OCI-LY7 (cell line): ENCODE data around the gene ACTL7B.
A peak's percentile ranks its signal among the peaks of the same experiment; 100 is the strongest.

Source experiments
- EZH2phosphoT487 ChIP-seq: fragments of 200-600 bp; sonication (generic); IDR thresholded peaks from 2 replicates; pipeline ENCODE4 v1.6.1; 2018; ENCODE audit warnings: low read depth, borderline replicate concordance, mild to moderate bottlenecking, mixed run types, antibody characterized with exemption, low read length, moderate library complexity, mixed read lengths
- TF ChIP-seq, protein P1 (sequence below): fragments of 200-600 bp; sonication (generic); conservative IDR thresholded peaks from 2 replicates; pipeline ENCODE4 v1.5.1; 2014; ENCODE audit warnings: mild to moderate bottlenecking, antibody characterized with exemption, low read length, moderate library complexity, mixed read lengths

DNA sequence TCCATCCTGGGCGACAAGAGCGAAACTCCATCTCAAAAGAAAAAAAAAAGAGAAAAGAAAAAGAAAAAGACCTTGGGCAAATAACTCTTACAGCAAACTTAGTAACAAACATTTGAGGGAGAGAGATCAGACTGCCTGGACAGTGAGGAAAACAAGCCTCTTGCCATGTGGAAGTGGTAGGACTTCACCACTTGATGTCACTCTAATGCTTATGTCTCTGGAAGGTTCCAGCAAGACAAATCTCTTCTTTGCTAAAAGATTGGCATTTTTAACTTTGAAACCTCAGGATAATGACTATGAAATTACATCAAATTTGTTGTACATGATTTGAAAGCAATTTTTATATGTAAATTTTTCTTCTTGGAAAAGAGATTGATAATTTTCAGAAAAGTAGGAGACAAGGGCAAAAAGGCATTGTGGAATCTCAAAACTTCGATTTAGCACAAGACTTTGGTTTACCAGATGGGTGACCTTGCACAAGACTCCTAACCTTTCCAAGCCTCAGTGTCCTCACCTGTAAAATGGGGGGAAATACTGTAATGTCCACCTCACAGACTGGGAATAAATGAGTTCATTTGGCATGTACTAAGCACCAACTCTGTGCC lies 5.4 kb downstream of the ACTL7B start:
- TF ChIP-seq, protein P1, sequence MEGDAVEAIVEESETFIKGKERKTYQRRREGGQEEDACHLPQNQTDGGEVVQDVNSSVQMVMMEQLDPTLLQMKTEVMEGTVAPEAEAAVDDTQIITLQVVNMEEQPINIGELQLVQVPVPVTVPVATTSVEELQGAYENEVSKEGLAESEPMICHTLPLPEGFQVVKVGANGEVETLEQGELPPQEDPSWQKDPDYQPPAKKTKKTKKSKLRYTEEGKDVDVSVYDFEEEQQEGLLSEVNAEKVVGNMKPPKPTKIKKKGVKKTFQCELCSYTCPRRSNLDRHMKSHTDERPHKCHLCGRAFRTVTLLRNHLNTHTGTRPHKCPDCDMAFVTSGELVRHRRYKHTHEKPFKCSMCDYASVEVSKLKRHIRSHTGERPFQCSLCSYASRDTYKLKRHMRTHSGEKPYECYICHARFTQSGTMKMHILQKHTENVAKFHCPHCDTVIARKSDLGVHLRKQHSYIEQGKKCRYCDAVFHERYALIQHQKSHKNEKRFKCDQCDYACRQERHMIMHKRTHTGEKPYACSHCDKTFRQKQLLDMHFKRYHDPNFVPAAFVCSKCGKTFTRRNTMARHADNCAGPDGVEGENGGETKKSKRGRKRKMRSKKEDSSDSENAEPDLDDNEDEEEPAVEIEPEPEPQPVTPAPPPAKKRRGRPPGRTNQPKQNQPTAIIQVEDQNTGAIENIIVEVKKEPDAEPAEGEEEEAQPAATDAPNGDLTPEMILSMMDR, result peak; percentile 64
- no peak for TF ChIP-seq EZH2phosphoT487
